ACC112 (cell line): Measurements from ENCODE around the gene SLC8A2.
A peak's percentile ranks its signal among the peaks of the same experiment; 100 is the strongest.

Experiments used
- H2AFZ ChIP-seq: fragments of 200-600 bp; sonication (generic); one replicate; pipeline ENCODE4 v1.6.0; 2017; ENCODE audit warnings: antibody characterized with exemption, low read length; ENCODE audit not compliant: unreplicated experiment
- H3K27ac ChIP-seq: fragments of 200-600 bp; sonication (generic); 2 replicates; pipeline ENCODE4 v1.5.1; 2014; ENCODE audit warnings: low read depth, mild to moderate bottlenecking, antibody characterized with exemption, low read length, moderate library complexity
- H3K27me3 ChIP-seq: fragments of 200-600 bp; sonication (generic); 2 replicates; pipeline ENCODE4 v1.6.1; 2014; ENCODE audit warnings: mild to moderate bottlenecking, antibody characterized with exemption, low read length, moderate library complexity, mixed read lengths; ENCODE audit not compliant: insufficient read depth
- H3K36me3 ChIP-seq: fragments of 200-600 bp; sonication (generic); 2 replicates; pipeline ENCODE4 v1.6.1; 2016; ENCODE audit warnings: mild to moderate bottlenecking, antibody characterized with exemption, low read length, moderate library complexity, mixed read lengths; ENCODE audit not compliant: insufficient read depth
- H3K4me1 ChIP-seq: fragments of 200-600 bp; sonication (generic); one replicate; pipeline ENCODE4 v1.6.1; 2016; ENCODE audit warnings: low read length, mixed read lengths; ENCODE audit not compliant: insufficient read depth, unreplicated experiment, control insufficient read depth
- H3K4me3 ChIP-seq: fragments of 200-600 bp; sonication (generic); 2 replicates; pipeline ENCODE4 v1.5.1; 2014; ENCODE audit warnings: mild to moderate bottlenecking, low read depth, low read length
- H3K79me2 ChIP-seq: fragments of 200-600 bp; sonication (generic); one replicate; pipeline ENCODE4 v1.6.0; 2016; ENCODE audit warnings: low read length; ENCODE audit not compliant: control insufficient read depth, unreplicated experiment, insufficient read depth

The SLC8A2 gene

GRCh38 chr19:47428177-47428894, 43.4 kb downstream of the SLC8A2 start:
- H3K79me2 ChIP-seq: no peaks in the 10 kb centered on the region
- H3K36me3 ChIP-seq: no peaks in the 10 kb centered on the region
- no peak overlapping the region for H2AFZ ChIP-seq
- H3K4me1 ChIP-seq: peaks cover 6% of the 10 kb centered on the region
- peak overlapping the region; percentile 17; the same call in 1 of the 2 replicates for H3K27ac ChIP-seq
- H3K27me3 ChIP-seq: peaks cover 7% of the 10 kb centered on the region
- peak overlapping the region; percentile 42 for H3K4me3 ChIP-seq

- no peak overlapping the region for H2AFZ ChIP-seq
- H3K27ac ChIP-seq: peak overlapping the region; percentile 17; the same call in 1 of the 2 replicates
These were observed 44.2 kb downstream of the SLC8A2 start for GRCh38 chr19:47427241-47428176.

GRCh38 chr19:47423203-47423882, 48.4 kb downstream of the SLC8A2 start:
- H3K4me3 ChIP-seq: no peak overlapping the region
- no peaks in the 10 kb centered on the region for H3K4me1 ChIP-seq
- H3K27me3 ChIP-seq: peaks cover 40% of the 10 kb centered on the region
- no peak overlapping the region for H3K27ac ChIP-seq
- H3K36me3 ChIP-seq: no peaks in the 10 kb centered on the region
- no peak overlapping the region for H2AFZ ChIP-seq
- H3K79me2 ChIP-seq: no peaks in the 10 kb centered on the region

More at GRCh38 chr19:47427241-47428176, 44.2 kb downstream of the SLC8A2 start:
- peaks cover 6% of the 10 kb centered on the region for H3K4me1 ChIP-seq
- H3K27me3 ChIP-seq: peaks cover 15% of the 10 kb centered on the region
- no peaks in the 10 kb centered on the region for H3K79me2 ChIP-seq
- no peaks in the 10 kb centered on the region for H3K36me3 ChIP-seq
- H3K4me3 ChIP-seq: peak overlapping the region; percentile 42

GRCh38 chr19:47422417-47423163, 49.1 kb downstream of the SLC8A2 start:
- Histone ChIP-seq H3K27ac (no peak overlapping the region), H3K27me3 (peaks cover 40% of the 10 kb centered on the region), H3K36me3 (no peaks in the 10 kb centered on the region), H3K4me1 (no peaks in the 10 kb centered on the region), H3K4me3 (peak overlapping the region; percentile 3; the same call in 1 of the 2 replicates), H2AFZ (no peak overlapping the region), H3K79me2 (peaks cover under 1% of the 10 kb centered on the region)

GRCh38 chr19:47421844-47422395, 49.8 kb downstream of the SLC8A2 start:
- Histone ChIP-seq H3K4me3 (peak overlapping the region; percentile 3; the same call in 1 of the 2 replicates), H2AFZ (no peak overlapping the region), H3K36me3 (no peaks in the 10 kb centered on the region), H3K79me2 (peaks cover 3% of the 10 kb centered on the region), H3K4me1 (no peaks in the 10 kb centered on the region), H3K27ac (no peak overlapping the region), H3K27me3 (peaks cover 40% of the 10 kb centered on the region)

GRCh38 chr19:47421244-47421786, 50.4 kb downstream of the SLC8A2 start:
- no peak overlapping the region for H3K4me3 ChIP-seq
- H3K79me2 ChIP-seq: peaks cover 3% of the 10 kb centered on the region
- H3K27me3 ChIP-seq: peaks cover 40% of the 10 kb centered on the region
- no peak overlapping the region for H3K27ac ChIP-seq
- no peak overlapping the region for H2AFZ ChIP-seq
- H3K36me3 ChIP-seq: no peaks in the 10 kb centered on the region
- H3K4me1 ChIP-seq: no peaks in the 10 kb centered on the region

- Histone ChIP-seq H3K79me2 (peaks cover 3% of the 10 kb centered on the region), H2AFZ (no peak overlapping the region), H3K4me3 (no peak overlapping the region), H3K27ac (no peak overlapping the region), H3K36me3 (no peaks in the 10 kb centered on the region), H3K27me3 (peaks cover 40% of the 10 kb centered on the region), H3K4me1 (no peaks in the 10 kb centered on the region)
These were observed 51.9 kb downstream of the SLC8A2 start for GRCh38 chr19:47419789-47420188.

- H3K36me3 ChIP-seq: no peaks in the 10 kb centered on the region
- H3K4me3 ChIP-seq: peak within 1 kb of the TSS; percentile 78
- no peak within 1 kb of the TSS for H2AFZ ChIP-seq
- H3K79me2 ChIP-seq: peaks cover 3% of the 10 kb centered on the region
- H3K27ac ChIP-seq: no peak within 1 kb of the TSS
- peaks cover 40% of the 10 kb centered on the region for H3K27me3 ChIP-seq
- H3K4me1 ChIP-seq: no peaks in the 10 kb centered on the region
These were observed 52.5 kb downstream of the SLC8A2 start, which contains the start of gene MEIS3 for GRCh38 chr19:47419030-47419783. Gene MEIS3 (minus strand): TSS chr19:47419527. CDS start chr19:47419081, 446 bp downstream.

- Histone ChIP-seq H3K36me3 (no peaks in the 10 kb centered on the region), H3K27me3 (peaks cover 37% of the 10 kb centered on the region), H3K79me2 (peaks cover 3% of the 10 kb centered on the region), H3K4me3 (peak overlapping the region; percentile 78), H3K4me1 (no peaks in the 10 kb centered on the region), H3K27ac (no peak overlapping the region), H2AFZ (no peak overlapping the region)
These were observed 53.0 kb downstream of the SLC8A2 start for GRCh38 chr19:47418692-47419029.
